Measurements from ENCODE around the gene ATXN2L.
"Not testable (repeated sequence)": the region's sequence is repeated elsewhere in the genome, so short reads cannot be mapped to it uniquely, and the experiment has no call there.

Gene ATXN2L

GRCh38 chr16:28880589-28880915 is 57.8 kb downstream of the ATXN2L start:
- Histone ChIP-seq H3K27me3 (peaks cover 37% of the 10 kb centered on the region), H3K36me3 (peaks cover 3% of the 10 kb centered on the region), H3K4me1 (ENCODE audit: control insufficient read depth in 1 of 2, insufficient read depth in 1 of 2, low read depth in 1 of 2, low read length in 1 of 2) (peaks cover 15 to 17% of the 10 kb centered on the region in 2 experiments), H3K9me3 (no peaks in the 10 kb centered on the region), H3K27ac (no peak overlapping the region), H3K4me3 (ENCODE audit: low read depth in 1 of 2, low read length in 1 of 2) (peak overlapping the region in 1 of 2 experiments; percentile 67)
- TF ChIP-seq, protein P1, sequence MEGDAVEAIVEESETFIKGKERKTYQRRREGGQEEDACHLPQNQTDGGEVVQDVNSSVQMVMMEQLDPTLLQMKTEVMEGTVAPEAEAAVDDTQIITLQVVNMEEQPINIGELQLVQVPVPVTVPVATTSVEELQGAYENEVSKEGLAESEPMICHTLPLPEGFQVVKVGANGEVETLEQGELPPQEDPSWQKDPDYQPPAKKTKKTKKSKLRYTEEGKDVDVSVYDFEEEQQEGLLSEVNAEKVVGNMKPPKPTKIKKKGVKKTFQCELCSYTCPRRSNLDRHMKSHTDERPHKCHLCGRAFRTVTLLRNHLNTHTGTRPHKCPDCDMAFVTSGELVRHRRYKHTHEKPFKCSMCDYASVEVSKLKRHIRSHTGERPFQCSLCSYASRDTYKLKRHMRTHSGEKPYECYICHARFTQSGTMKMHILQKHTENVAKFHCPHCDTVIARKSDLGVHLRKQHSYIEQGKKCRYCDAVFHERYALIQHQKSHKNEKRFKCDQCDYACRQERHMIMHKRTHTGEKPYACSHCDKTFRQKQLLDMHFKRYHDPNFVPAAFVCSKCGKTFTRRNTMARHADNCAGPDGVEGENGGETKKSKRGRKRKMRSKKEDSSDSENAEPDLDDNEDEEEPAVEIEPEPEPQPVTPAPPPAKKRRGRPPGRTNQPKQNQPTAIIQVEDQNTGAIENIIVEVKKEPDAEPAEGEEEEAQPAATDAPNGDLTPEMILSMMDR (IDR thresholded peaks at IDR 0.05): no peak

- Histone ChIP-seq H3K27me3 (peaks cover 37% of the 10 kb centered on the region), H3K36me3 (no peaks in the 10 kb centered on the region), H3K4me3 (ENCODE audit: low read depth in 1 of 2, low read length in 1 of 2) (no peak overlapping the region), H3K27ac (no peak overlapping the region), H3K4me1 (ENCODE audit: control insufficient read depth in 1 of 2, insufficient read depth in 1 of 2, low read depth in 1 of 2, low read length in 1 of 2) (peaks cover 15 to 17% of the 10 kb centered on the region in 2 experiments), H3K9me3 (no peaks in the 10 kb centered on the region)
- TF ChIP-seq, protein P1 (IDR thresholded peaks at IDR 0.05): no peak
Measured at GRCh38 chr16:28880955-28881354, 58.2 kb downstream of the ATXN2L start.

DNA sequence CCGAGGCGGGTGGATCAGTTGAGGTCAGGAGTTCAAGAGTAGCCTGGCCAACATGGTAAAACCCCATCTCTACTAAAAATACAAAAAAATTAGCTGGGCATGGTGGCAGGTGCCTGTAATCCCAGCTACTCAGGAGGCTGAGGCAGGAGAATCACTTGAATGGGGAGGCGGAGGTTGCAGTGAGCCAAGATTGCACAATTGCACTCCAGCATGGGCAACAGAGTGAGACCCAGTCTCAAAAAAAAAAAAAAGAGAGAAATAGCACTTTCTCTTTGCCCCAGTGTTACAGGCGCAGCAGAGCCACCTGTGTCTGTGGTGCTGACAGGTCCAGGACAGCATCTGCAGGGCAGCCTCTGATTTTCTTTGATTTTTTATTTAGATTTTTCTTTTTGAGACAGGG is 58.8 kb downstream of the ATXN2L start:
- not testable (repeated sequence) for H3K9me3 ChIP-seq; H3K27ac ChIP-seq; H3K4me3 ChIP-seq (ENCODE audit: low read depth in 1 of 2, low read length in 1 of 2); H3K36me3 ChIP-seq
- H3K4me1 ChIP-seq (ENCODE audit: control insufficient read depth in 1 of 2, insufficient read depth in 1 of 2, low read depth in 1 of 2, low read length in 1 of 2): peaks cover 15 to 17% of the 10 kb centered on the region in 2 experiments
- peaks cover 37% of the 10 kb centered on the region for H3K27me3 ChIP-seq

DNA sequence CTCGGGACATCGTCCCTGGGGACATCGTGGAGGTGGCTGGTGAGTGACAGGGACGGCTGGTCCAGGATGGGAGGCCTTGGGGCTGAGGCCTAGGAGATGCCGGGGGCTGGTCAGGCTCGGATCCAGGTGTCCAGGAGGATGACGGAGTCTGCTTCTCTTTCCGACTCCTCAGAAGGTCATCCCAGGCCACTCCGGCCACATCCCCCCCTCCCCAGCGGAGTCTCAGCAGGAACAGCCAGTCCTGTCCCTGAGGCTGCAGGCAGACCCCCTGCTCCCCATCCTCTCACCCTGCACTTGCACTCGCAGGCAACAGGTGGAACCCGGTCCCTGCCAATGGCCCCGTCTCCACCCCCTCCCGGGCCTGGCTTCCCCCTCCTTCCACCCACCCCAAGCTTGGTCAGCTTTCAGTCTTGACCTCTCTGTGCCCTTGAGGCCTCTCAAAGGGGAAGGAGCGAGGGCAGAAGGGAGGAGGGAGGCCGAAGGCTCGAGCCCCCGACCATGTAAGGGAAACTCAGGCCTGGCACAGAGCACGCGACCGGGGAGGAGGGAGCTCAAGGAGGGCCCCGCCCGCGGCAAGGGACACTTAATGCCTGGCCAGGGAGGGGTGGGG is 59.9 kb downstream of the ATXN2L start:
- TF ChIP-seq, protein P1 (IDR thresholded peaks at IDR 0.05): no peak

DNA sequence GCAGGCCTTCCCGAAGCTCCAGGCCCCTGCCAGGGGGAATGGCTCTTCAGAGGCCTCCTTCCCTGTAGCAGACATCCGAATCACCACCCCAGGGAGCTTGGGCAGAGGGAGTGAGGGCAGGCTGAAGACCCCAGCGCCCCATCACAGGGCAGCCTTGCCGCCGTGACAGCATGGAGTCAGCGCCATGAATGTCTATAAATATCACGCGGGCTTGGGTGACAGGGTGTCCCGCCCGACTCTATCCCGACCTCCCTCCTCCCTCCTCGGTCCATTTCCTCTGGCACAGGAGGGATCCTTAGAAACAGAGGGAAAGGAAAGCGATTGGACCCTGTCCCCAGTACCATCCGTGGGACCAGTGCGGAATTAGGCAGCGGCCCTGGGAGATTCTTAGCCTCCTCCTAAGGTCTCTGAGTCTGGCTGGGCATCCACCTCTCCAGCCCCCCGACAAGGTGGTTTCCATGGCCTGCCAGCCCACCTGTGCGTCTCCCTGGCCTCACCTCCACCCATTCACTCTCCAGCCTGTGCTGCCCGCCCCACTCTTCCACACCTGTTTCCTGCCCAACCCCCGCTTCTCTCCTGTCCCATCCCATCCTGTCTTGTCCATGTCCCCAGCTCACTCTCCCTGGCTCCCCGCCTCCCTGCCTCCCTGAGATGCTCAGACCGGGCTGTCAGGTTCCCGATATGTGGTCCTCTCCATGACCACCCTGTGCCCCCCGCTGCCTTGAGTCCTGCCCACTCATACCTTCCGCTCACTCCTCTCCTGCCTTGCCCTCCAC is 60.6 kb downstream of the ATXN2L start:
- TF ChIP-seq, protein P1 (IDR thresholded peaks at IDR 0.05): no peak
- Histone ChIP-seq H3K9me3 (no peaks in the 10 kb centered on the region), H3K27ac (no peak overlapping the region), H3K27me3 (peaks cover 34% of the 10 kb centered on the region), H3K36me3 (no peaks in the 10 kb centered on the region), H3K4me1 (ENCODE audit: control insufficient read depth in 1 of 2, insufficient read depth in 1 of 2, low read depth in 1 of 2, low read length in 1 of 2) (peaks cover 15 to 17% of the 10 kb centered on the region in 2 experiments), H3K4me3 (ENCODE audit: low read depth in 1 of 2, low read length in 1 of 2) (no peak overlapping the region)

More for the DNA sequence above, 59.9 kb downstream of the ATXN2L start:
- no peak overlapping the region for H3K4me3 ChIP-seq (ENCODE audit: low read depth in 1 of 2, low read length in 1 of 2)
- no peaks in the 10 kb centered on the region for H3K36me3 ChIP-seq
- peaks cover 15 to 17% of the 10 kb centered on the region in 2 experiments for H3K4me1 ChIP-seq (ENCODE audit: control insufficient read depth in 1 of 2, insufficient read depth in 1 of 2, low read depth in 1 of 2, low read length in 1 of 2)
- peaks cover 37% of the 10 kb centered on the region for H3K27me3 ChIP-seq
- no peaks in the 10 kb centered on the region for H3K9me3 ChIP-seq
- H3K27ac ChIP-seq: no peak overlapping the region

DNA sequence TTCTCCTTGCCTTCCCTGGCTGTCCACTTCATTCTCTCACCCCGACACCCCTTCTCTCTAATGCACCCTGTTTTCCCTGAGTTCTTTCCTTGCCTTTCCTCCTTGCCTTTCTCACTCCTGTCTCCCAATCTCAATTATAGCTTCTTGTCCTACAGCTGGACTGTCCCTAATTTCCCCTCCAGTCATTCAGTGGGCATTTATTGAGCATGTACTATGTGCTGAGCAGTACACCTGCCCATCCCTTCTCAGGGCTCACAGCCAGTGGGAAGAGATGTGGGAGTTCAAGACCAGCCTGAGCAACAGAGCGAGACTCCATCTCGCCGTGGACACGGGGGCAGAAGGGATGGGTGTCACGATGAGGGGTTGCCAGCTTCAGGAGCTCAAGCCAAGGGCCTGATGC is 61.2 kb downstream of the ATXN2L start:
- TF ChIP-seq, protein P1 (IDR thresholded peaks at IDR 0.05): no peak
- H3K27ac ChIP-seq: no peak overlapping the region
- H3K27me3 ChIP-seq: peaks cover 28% of the 10 kb centered on the region
- H3K4me1 ChIP-seq (ENCODE audit: control insufficient read depth in 1 of 2, insufficient read depth in 1 of 2, low read depth in 1 of 2, low read length in 1 of 2): peaks cover 15 to 17% of the 10 kb centered on the region in 2 experiments
- no peaks in the 10 kb centered on the region for H3K36me3 ChIP-seq
- no peaks in the 10 kb centered on the region for H3K9me3 ChIP-seq
- no peak overlapping the region for H3K4me3 ChIP-seq (ENCODE audit: low read depth in 1 of 2, low read length in 1 of 2)
